Activated T-cell treated with anti-CD3 and anti-CD28 coated beads, Interleukin-2, amount 50 U/mL, for 4 hours (primary cell): ENCODE data around the gene KIAA0408. TPM values are rescaled to one million over a fixed set of nuclear protein-coding genes. Genes with fewer than 3 reads are reported as not detected.

Experiments
- ATAC-seq, 2 donors: fragments of 200-7000 bp; cut with Tn5 transposase; one replicate each; pipeline ENCODE4 v1.10.0; 2021
- DNase-seq: peaks from one replicate; pipeline ENCODE4 v3.0.0-alpha.2; 2020
- H3K27me3 Mint-ChIP-seq: one replicate; pipeline ENCODE4 v1.8.0; 2021; ENCODE audit warnings: low read depth, mixed read lengths
- H3K36me3 Mint-ChIP-seq: one replicate; pipeline ENCODE4 v1.8.0; 2022; ENCODE audit warnings: mixed read lengths; ENCODE audit not compliant: insufficient read depth
- H3K4me1 Mint-ChIP-seq: one replicate; pipeline ENCODE4 v1.8.0; 2021; ENCODE audit warnings: low read depth, mixed read lengths
- H3K4me3 Mint-ChIP-seq: one replicate; pipeline ENCODE4 v1.8.0; 2021; ENCODE audit warnings: mild to moderate bottlenecking, moderate library complexity, mixed read lengths
- H3K9me3 Mint-ChIP-seq: one replicate; pipeline ENCODE4 v1.8.0; 2021; ENCODE audit warnings: mixed read lengths
- total RNA-seq, 3 donors: library from RNA; stranded (reverse); gene quantifications; one replicate each; pipeline ENCODE4 v1.2.1, GENCODE V29; 2021

The KIAA0408 gene
- total RNA-seq, 3 donors from 2014 or later, result 1.6 to 3.0 (median 1.6) TPM

DNA sequence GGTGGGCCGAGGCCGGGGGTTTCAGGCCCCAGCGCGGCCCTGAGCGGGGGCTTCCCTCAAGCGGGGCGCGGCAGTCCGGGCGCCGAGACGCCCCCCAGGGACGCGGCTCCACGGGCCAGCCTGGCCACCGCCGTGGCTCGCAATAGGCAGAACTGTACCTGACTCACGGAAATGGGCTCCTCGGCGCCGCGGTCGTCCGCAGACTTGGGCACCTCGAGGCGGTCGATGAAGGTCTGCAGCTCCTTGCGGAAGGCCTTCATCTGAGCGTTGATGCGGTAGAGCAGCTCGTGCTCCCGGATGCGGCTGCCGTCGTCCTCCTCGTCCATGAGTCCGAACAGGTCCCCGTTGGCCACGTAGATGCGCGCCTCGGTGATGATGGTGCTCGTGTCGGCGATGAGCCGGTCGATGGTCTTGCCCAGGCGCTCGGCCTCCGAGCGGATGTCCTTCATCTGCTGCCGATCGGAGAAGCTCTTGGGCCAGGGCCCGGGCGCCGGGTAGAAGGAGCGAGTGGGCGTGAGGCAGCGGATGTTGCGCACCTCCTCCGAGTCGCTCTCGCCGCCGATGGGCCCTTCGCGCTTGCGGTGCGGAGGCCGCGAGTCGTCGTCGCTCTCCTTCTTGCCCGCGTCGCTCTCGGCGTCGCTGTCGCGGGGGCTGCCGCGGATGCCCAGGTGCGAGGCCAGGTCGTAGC lies 16.1 kb upstream of the KIAA0408 start:
- peaks cover 1% of the 10 kb centered on the region for H3K27me3 Mint-ChIP-seq
- DNase-seq, result no peak
- H3K4me1 Mint-ChIP-seq, result no peaks in the 10 kb centered on the region

DNA sequence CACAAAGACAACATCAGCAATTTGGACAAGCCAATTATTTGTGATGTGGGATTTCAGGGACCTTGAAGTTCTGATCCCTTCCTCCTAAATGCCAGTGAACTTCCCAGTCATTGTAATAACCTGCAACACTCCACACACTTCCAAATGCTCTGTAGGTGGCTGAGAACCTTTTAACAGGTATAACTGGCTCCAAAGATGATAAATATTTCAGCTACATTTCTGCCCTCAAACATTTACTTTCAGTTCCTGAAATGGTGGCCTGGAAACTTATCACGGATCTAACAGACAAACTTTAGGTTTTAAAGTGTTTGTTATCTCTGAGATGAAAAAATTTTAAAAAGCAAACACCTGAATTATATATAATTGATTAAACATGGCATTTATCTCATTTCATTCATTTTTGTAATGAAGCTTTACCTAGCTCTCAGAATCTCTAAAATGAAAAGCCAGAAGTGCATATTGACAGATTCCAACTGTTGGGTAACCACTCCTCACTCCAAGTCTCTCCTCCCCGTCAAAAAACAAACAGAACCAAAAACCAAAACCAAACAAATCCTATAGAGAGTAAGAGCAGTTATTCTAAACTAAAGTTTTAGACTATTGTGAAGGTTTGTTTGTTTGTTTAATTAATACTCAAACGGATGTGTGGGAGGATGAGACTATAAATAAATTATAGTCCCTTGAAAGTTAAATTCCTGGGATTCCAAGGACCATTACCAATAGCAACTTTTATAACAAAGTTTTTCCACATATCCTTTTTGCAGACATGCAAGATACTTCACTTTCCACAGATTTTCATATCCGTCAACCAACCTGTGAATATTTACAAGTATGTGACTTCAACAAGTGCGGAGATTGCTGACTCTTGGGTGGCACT lies 12.4 kb upstream of the KIAA0408 start:
- Mint-ChIP-seq H3K27me3 (peaks cover 1% of the 10 kb centered on the region), H3K9me3 (no peaks in the 10 kb centered on the region), H3K36me3 (peaks cover 10% of the 10 kb centered on the region), H3K4me1 (no peaks in the 10 kb centered on the region), H3K4me3 (no peak overlapping the region)
- no peak for DNase-seq
- no peak for ATAC-seq

More for the DNA sequence above, 16.1 kb upstream of the KIAA0408 start:
- Mint-ChIP-seq H3K4me3 (no peak overlapping the region), H3K36me3 (peaks cover 20% of the 10 kb centered on the region), H3K9me3 (no peaks in the 10 kb centered on the region)
- no peak for ATAC-seq

DNA sequence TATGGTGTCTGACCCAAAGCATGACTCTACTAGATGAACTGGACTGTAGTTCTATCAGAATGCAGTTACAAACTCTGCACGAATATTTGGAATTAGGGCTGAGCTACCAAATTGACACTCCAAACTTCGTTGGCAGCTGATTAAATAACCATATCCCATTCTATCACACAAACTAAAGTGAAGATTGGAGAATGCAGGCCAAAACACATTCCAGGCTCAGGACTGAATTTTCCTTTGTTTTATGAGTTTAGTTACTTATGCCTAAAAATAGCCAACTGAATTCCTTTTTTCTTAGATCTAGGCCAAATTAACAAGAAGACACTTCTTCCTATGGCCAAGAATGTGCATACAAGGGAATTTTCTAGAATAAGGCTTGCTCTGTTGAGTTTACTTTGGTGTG lies 9.7 kb upstream of the KIAA0408 start:
- DNase-seq, result no peak
- Mint-ChIP-seq H3K4me1 (no peaks in the 10 kb centered on the region), H3K36me3 (peaks cover 1% of the 10 kb centered on the region), H3K27me3 (no peaks in the 10 kb centered on the region), H3K4me3 (no peak overlapping the region), H3K9me3 (no peaks in the 10 kb centered on the region)
- ATAC-seq, result no peak

DNA sequence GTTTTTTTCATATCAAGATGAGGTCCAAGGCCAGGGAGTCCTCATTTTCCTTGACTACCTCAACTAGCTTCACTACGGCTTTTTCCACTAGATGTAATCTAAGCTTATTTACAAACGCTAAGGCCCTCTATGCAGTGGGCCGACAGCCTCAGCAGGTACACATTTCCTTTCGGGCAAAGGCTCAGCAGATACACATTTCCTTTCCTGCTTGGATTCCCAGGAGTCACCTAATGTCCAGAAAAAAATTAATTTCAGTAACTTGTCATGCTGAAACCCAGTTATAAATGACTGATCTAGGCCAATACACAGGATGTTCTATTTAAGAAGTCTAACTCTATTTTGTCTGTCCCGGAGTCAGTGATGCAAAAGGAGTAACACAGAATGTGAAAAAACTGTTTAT lies 7.2 kb upstream of the KIAA0408 start:
- DNase-seq (no peak), ATAC-seq (no peak)
- H3K36me3 Mint-ChIP-seq, result no peaks in the 10 kb centered on the region
- no peaks in the 10 kb centered on the region for H3K4me1 Mint-ChIP-seq
- no peaks in the 10 kb centered on the region for H3K9me3 Mint-ChIP-seq
- no peaks in the 10 kb centered on the region for H3K27me3 Mint-ChIP-seq
- no peak overlapping the region for H3K4me3 Mint-ChIP-seq

DNA sequence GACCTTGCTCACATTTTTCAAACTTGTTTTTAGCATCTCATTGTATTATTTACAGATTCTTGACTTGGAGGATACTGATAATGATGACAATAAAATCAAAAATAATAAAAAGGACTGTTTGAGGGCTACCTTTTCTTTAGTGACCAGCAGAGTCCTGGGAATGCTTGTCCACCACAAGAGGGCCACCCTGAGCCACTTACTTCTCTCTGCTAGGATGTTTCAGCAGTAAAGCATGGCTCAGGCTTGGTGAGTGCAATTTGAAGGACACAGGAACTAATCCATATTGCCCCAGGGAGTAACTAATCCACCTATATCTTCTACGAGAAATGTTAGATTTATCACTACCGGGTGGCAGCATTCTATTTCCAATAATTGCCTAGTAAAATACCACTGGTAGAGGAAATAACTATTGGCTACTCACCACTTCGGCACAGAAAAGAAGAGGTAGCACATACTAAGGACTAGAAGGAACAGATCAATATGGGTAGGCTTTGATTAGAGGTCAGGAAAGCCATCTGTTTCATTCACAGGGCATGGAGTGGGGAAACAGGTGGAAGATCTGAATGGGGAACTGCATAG lies 5.8 kb upstream of the KIAA0408 start:
- DNase-seq (peak; percentile 57), ATAC-seq (peak; percentile 77 to 82)
- Mint-ChIP-seq H3K4me3 (no peak overlapping the region), H3K27me3 (no peaks in the 10 kb centered on the region), H3K4me1 (no peaks in the 10 kb centered on the region), H3K36me3 (no peaks in the 10 kb centered on the region), H3K9me3 (no peaks in the 10 kb centered on the region)

DNA sequence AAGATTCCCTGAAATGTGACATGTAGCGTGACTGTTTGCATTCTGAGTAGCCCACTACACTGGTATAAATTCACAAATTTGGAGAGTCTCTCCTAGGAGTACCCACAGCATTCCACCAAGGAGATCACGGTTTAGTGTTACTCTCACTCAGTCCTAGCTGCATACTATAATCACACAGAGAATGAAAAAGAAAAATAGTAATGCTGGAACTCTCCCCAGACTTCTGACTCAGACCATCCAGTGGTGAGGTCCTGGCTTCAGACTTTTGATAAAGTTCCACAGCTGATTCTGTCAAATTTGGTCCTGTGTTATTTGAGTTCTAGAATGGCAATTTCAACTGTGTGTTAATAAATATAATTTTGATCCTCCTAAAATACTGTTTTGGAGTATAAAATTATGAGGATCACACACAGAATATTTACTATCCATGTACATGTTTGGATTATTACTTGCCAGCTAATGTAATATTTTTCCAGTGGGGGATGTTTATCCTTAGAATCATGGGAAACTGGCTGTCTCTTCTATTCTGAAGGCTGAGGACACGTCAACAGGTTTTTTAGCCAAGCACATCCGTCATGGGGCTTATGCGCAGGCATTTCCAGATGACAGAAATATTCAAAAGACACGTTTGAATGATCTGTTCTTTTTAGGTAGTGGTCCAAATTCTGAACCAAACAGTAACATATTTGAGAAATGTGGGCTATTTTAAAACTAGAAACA lies 5.1 kb upstream of the KIAA0408 start:
- no peak for ATAC-seq
- Mint-ChIP-seq H3K4me3 (no peak overlapping the region), H3K9me3 (no peaks in the 10 kb centered on the region), H3K36me3 (no peaks in the 10 kb centered on the region), H3K27me3 (no peaks in the 10 kb centered on the region), H3K4me1 (no peaks in the 10 kb centered on the region)
- no peak for DNase-seq

DNA sequence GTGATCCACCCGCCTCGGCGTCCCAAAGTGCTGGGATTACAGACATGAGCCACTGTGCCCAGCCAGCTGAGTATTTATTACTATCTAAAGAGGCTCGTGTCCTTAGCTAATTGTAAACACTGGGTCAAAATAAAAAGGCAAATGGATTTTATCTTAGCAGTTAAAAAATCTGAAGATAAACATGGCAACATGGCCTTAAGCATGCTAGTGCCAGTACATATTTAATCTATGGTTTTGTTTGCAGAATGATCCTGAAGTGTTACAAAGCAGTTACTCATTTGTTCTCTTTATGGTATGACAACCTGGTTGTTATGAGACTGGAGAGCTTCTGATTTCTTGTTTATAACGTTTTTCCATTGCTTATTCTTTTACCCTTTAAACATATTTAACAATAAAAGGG lies 3.9 kb upstream of the KIAA0408 start:
- Mint-ChIP-seq H3K4me1 (no peaks in the 10 kb centered on the region), H3K9me3 (no peaks in the 10 kb centered on the region), H3K36me3 (no peaks in the 10 kb centered on the region), H3K4me3 (no peak overlapping the region), H3K27me3 (no peaks in the 10 kb centered on the region)
- DNase-seq, result no peak
- ATAC-seq, result no peak

DNA sequence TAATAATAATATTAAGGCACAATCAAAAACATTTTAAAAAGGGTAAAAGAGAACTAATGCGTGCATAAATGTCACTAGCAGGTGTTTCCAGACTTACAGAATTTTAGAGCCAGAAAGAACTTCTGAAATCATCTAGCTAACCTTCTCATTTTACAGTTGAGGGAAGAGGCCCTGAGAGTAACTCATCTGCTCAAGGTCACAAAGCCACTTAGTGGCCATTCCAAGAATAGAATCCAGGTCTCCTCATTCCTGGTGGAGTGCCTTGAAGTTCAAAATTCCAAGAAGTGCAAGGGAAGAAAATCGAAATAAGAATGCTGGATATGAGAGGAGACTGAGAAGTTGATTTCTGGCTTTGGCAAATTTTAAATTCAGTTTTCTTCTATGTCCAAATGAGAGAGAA lies 3.2 kb upstream of the KIAA0408 start:
- H3K9me3 Mint-ChIP-seq, result no peaks in the 10 kb centered on the region

DNA sequence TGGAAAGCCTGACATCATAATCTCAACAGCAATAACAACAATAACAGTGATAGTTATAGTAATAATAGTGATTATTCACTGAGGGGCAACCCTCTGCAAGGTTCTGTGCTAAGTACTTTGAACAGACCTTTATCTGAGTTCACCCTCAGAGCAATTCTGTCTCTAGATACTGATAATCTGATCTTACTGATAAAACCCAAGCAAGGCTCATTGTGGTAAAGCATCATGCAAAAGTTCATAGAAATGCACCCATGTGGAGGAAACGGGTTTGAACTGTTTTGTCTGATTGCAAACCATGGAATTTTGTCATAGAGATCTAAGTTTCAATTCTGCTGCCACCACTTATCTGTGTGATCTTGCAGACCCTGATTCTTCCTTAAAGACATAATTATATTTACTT lies 1.3 kb upstream of the KIAA0408 start:
- Mint-ChIP-seq H3K4me1 (no peaks in the 10 kb centered on the region), H3K36me3 (peaks cover 2% of the 10 kb centered on the region), H3K4me3 (no peak overlapping the region), H3K27me3 (no peaks in the 10 kb centered on the region), H3K9me3 (no peaks in the 10 kb centered on the region)
- DNase-seq (no peak), ATAC-seq (peak in 1 of 2 donors; percentile 63)

More for the DNA sequence above, 3.2 kb upstream of the KIAA0408 start:
- Mint-ChIP-seq H3K4me1 (no peaks in the 10 kb centered on the region), H3K36me3 (no peaks in the 10 kb centered on the region), H3K27me3 (no peaks in the 10 kb centered on the region), H3K4me3 (no peak overlapping the region)
- DNase-seq, result no peak
- no peak for ATAC-seq

DNA sequence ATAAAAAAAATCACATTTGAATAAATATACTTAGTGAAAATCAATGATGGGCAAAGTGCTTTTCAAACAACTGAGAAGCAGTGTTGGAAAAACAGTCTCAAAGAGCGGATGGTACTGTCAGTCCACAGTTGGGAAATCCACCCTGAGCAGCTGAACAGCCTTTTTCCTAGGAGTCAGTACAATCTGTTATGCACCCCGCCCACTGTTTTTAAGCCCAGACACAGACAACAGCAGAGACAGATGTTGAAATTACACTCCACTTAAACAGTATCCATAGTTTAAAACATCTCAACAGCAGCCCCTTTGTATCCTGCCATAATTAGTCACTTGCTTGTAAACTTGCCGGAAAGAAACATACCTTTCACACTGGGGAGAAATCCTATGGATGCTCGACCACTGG lies 372 bp downstream of the KIAA0408 start:
- H3K27me3 Mint-ChIP-seq, result no peaks in the 10 kb centered on the region
- DNase-seq, result no peak
- no peaks in the 10 kb centered on the region for H3K9me3 Mint-ChIP-seq
- H3K36me3 Mint-ChIP-seq, result peaks cover 2% of the 10 kb centered on the region
- H3K4me3 Mint-ChIP-seq, result no peak overlapping the region
- no peak for ATAC-seq
- no peaks in the 10 kb centered on the region for H3K4me1 Mint-ChIP-seq

DNA sequence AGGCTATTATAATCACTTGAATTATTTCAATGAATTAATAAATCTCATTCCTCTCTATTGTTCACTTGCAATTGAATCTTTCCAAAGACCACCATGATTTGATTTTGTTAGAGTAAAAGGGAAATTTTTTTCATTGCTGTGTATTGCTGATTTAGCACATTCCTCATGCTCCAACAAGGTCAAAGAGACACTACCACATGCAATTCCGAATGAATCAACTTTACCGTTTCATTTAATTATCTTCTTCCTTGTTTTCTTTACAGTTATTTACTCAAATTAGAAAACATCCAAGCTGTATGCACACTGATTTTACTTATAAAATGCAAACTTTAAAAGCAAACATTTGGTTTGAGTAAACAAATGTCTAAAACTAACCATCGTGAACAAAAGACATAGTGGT lies 967 bp downstream of the KIAA0408 start:
- Mint-ChIP-seq H3K9me3 (no peaks in the 10 kb centered on the region), H3K27me3 (no peaks in the 10 kb centered on the region), H3K36me3 (peaks cover 2% of the 10 kb centered on the region), H3K4me3 (no peak overlapping the region), H3K4me1 (no peaks in the 10 kb centered on the region)
- ATAC-seq, result no peak
- no peak for DNase-seq

DNA sequence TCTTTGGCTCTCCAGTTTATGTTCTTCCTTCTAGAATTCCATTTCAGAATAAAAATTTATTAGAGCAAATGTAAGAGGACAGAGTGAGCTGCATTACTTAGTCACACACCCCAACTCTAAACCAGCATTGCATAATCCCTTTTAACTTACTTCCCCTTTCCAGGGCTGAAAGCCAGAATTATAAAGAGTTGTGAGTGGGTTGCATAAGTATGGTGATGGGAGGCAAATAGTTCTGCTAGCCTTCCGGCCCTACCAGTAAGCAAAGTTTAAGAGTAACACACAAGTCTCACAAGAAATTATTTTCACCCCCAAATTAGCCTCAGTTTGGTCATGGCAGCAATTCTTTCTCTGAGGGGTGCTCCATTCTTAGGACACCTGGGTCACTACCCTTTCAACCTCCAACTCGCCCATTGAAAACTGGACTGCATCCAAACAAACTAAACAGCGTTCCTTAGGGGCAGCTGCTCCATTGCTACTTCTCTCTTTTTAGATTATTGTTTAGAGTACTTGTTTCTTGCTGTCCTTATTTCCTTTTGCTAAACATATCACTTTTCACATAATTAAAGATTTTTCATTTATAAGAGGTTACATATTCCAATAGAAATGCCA lies 1.6 kb downstream of the KIAA0408 start:
- Mint-ChIP-seq H3K4me1 (no peaks in the 10 kb centered on the region), H3K36me3 (peaks cover 2% of the 10 kb centered on the region), H3K9me3 (no peaks in the 10 kb centered on the region), H3K27me3 (no peaks in the 10 kb centered on the region), H3K4me3 (no peak overlapping the region)
- DNase-seq (no peak), ATAC-seq (no peak)

DNA sequence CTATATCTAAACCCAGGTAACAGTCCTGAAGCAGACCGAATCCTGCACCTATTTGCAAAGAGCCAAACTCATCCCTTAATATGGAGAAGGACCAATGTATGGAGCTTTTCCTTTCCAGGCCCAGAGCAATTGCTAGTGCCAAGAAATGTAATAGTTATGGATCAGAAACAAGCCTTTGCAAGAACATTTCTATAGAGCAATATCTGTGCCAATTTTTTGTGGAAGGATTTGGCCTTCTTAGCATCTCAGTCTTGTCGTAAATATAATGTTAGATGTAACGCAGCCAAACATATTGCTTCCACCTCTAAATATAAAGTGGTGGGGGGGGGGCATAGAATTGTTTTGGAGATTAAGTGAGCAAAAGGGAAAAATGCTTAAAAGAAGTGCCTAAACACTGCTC lies 2.7 kb downstream of the KIAA0408 start:
- Mint-ChIP-seq H3K4me3 (no peak overlapping the region), H3K36me3 (peaks cover 2% of the 10 kb centered on the region), H3K4me1 (no peaks in the 10 kb centered on the region), H3K27me3 (no peaks in the 10 kb centered on the region), H3K9me3 (no peaks in the 10 kb centered on the region)
- no peak for ATAC-seq
- no peak for DNase-seq
